GM06990 (cell line): Measurements from ENCODE around the gene ADGRA3.

Source experiments
- DNase-seq: peaks from one replicate; pipeline ENCODE4 v3.0.0-alpha.2; 2011; ENCODE audit not compliant: insufficient read length; ENCODE audit errors: extremely low read depth
- H3K27me3 ChIP-seq: replicated peaks from 2 replicates; pipeline ENCODE4 v1.6.0; 2011; ENCODE audit warnings: low read length; ENCODE audit not compliant: control insufficient read depth, insufficient read depth
- H3K36me3 ChIP-seq: 2 replicates; pipeline ENCODE4 v1.5.1; 2011; ENCODE audit warnings: low read length; ENCODE audit not compliant: control insufficient read depth, insufficient read depth
- H3K4me3 ChIP-seq: replicated peaks from 2 replicates; pipeline ENCODE4 v1.5.1; 2011; ENCODE audit warnings: low read depth, mild to moderate bottlenecking, control low read depth, low read length
- CTCF ChIP-seq: IDR thresholded peaks from 2 replicates; pipeline ENCODE4 v1.5.1; 2011; ENCODE audit warnings: low read length, control low read depth, mild to moderate bottlenecking, inconsistent platforms; ENCODE audit not compliant: insufficient read depth, poor library complexity, severe bottlenecking

Gene ADGRA3

GRCh38 chr4:22454216-22454838, 61.5 kb downstream of the ADGRA3 start:
- Histone ChIP-seq H3K4me3 (no peak overlapping the region), H3K36me3 (no peaks in the 10 kb centered on the region), H3K27me3 (no peaks in the 10 kb centered on the region)
- no peak for DNase-seq
- no peak for TF ChIP-seq CTCF

GRCh38 chr4:22444813-22445212, 71.1 kb downstream of the ADGRA3 start:
- no peak for DNase-seq
- Histone ChIP-seq H3K36me3 (no peaks in the 10 kb centered on the region), H3K27me3 (no peaks in the 10 kb centered on the region), H3K4me3 (no peak overlapping the region)
- no peak for TF ChIP-seq CTCF

GRCh38 chr4:22442956-22443355, 72.9 kb downstream of the ADGRA3 start:
- Histone ChIP-seq H3K27me3 (no peaks in the 10 kb centered on the region), H3K4me3 (no peak overlapping the region), H3K36me3 (no peaks in the 10 kb centered on the region)
- no peak for DNase-seq
- TF ChIP-seq CTCF: no peak

- H3K27me3 ChIP-seq: no peaks in the 10 kb centered on the region
- H3K4me3 ChIP-seq: no peak overlapping the region
- no peaks in the 10 kb centered on the region for H3K36me3 ChIP-seq
- DNase-seq: no peak
- no peak for TF ChIP-seq CTCF
Measured at GRCh38 chr4:22440999-22441398, 74.9 kb downstream of the ADGRA3 start.

- no peak for TF ChIP-seq CTCF
- Histone ChIP-seq H3K27me3 (no peaks in the 10 kb centered on the region), H3K4me3 (no peak overlapping the region), H3K36me3 (no peaks in the 10 kb centered on the region)
- no peak for DNase-seq
Measured at GRCh38 chr4:22439947-22440346, 75.9 kb downstream of the ADGRA3 start.

- Histone ChIP-seq H3K36me3 (no peaks in the 10 kb centered on the region), H3K27me3 (no peaks in the 10 kb centered on the region), H3K4me3 (no peak overlapping the region)
- DNase-seq: no peak
- no peak for TF ChIP-seq CTCF
Measured at GRCh38 chr4:22435652-22436051, 80.2 kb downstream of the ADGRA3 start.
